ENCODE results near the gene TMC8. TPM values are rescaled to one million over a fixed set of nuclear protein-coding genes. Genes with fewer than 3 reads are reported as not detected.

Gene TMC8
- total and polyA plus RNA-seq, 2 donors (not counting 1 experiment from before 2014, with no cell fraction given) = 0.02 TPM; not detected in 1

DNA sequence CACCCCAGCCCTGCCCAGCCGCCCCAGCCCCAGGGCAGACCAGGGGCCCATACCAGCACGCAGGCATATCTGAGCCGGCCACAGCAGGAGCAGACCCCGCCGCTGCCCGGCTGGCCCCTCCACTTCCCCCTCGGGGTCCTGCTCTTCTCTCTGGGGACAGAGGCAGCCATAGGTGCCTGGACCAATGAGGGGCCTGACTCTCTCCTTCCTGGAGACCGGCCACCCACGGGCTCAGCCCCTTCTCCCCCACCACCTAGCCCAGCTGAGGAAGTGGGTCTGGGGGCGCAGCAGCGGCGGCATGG is 5.8 kb upstream of the TMC8 start:
- Histone ChIP-seq H2AFZ (ENCODE audit: low read length) (no peak overlapping the region), H3K79me2 (ENCODE audit: control insufficient read depth, insufficient read depth, low read length) (no peaks in the 10 kb centered on the region), H3K27me3 (ENCODE audit: control insufficient read depth, insufficient read depth, low read length) (peaks cover 18% of the 10 kb centered on the region), H3K4me2 (ENCODE audit: extremely low read depth, insufficient read depth, low read length) (no peak overlapping the region), H4K20me1 (ENCODE audit: control insufficient read depth, extremely low read depth, insufficient read depth, low read length) (no peaks in the 10 kb centered on the region), H3K9me3 (ENCODE audit: control insufficient read depth, insufficient read depth, low read depth, low read length) (no peaks in the 10 kb centered on the region), H3K27ac (ENCODE audit: insufficient read depth, low read length) (no peak overlapping the region), H3K36me3 (ENCODE audit: control insufficient read depth, insufficient read depth, low read length) (no peaks in the 10 kb centered on the region), H3K9ac (ENCODE audit: insufficient read depth, low read length) (no peak overlapping the region), H3K4me3 (replicated peaks in 1 of 4; ENCODE audit: control extremely low read depth in 1 of 4, insufficient read depth in 1 of 4, low read depth in 3 of 4, low read length in 4 of 4) (no peak overlapping the region), H3K4me1 (ENCODE audit: control insufficient read depth, extremely low read depth, insufficient read depth, low read length) (peaks cover 2% of the 10 kb centered on the region)
- TF ChIP-seq, protein P1, sequence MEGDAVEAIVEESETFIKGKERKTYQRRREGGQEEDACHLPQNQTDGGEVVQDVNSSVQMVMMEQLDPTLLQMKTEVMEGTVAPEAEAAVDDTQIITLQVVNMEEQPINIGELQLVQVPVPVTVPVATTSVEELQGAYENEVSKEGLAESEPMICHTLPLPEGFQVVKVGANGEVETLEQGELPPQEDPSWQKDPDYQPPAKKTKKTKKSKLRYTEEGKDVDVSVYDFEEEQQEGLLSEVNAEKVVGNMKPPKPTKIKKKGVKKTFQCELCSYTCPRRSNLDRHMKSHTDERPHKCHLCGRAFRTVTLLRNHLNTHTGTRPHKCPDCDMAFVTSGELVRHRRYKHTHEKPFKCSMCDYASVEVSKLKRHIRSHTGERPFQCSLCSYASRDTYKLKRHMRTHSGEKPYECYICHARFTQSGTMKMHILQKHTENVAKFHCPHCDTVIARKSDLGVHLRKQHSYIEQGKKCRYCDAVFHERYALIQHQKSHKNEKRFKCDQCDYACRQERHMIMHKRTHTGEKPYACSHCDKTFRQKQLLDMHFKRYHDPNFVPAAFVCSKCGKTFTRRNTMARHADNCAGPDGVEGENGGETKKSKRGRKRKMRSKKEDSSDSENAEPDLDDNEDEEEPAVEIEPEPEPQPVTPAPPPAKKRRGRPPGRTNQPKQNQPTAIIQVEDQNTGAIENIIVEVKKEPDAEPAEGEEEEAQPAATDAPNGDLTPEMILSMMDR (conservative IDR thresholded peaks at IDR 0.05 in 1 of 2, IDR thresholded peaks at IDR 0.05 in 1 of 2; ENCODE audit: low read depth in 1 of 2, low read length in 2 of 2) = no peak
- no peak for TF ChIP-seq EZH2 (IDR thresholded peaks at IDR 0.05; ENCODE audit: low read length, missing control alignments)
- no peak for DNase-seq (ENCODE audit: low read depth in 2 of 2)

DNA sequence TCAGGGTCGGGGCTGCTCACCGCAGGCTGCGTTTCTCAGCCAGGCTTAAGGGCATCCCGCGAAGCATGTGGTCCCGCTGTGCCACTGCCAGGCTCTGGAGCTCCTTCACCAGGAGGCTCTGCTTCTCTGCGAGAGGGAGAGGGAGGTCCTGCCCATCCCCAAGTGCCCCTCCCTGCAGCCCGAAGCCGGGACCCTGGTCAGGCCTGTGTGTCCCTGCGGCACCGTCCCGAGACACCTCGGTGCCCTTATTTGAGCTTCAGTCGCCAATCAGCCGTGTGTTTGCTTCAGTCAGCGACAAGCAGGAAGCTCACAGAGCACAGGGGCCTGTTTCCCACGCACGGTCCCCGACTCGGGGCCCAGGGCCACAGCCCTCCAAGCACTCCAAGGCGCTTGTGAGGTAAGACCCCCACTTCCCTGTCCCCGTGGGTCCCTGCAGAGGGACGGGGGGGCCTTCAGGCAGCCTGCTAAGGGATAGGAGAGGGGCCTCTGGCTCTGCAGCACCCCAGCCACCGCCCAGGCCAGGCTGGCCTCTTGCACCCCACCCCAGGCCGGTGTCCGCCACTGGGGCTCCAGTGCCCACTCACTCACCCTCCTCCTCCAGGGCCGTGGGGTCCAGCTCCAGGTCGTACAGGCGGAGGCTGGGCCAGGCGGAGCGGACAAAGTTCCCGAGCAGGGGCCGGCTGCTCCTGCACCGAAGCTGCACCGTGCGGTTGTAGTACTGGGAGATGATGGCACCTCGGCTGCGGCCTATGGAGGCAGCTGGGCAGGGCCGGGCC is 5.2 kb upstream of the TMC8 start:
- H3K9me3 ChIP-seq (ENCODE audit: control insufficient read depth, insufficient read depth, low read depth, low read length) = no peaks in the 10 kb centered on the region
- H3K4me1 ChIP-seq (ENCODE audit: control insufficient read depth, extremely low read depth, insufficient read depth, low read length) = peaks cover 2% of the 10 kb centered on the region
- no peak overlapping the region for H3K4me2 ChIP-seq (ENCODE audit: extremely low read depth, insufficient read depth, low read length)
- peaks cover 18% of the 10 kb centered on the region for H3K27me3 ChIP-seq (ENCODE audit: control insufficient read depth, insufficient read depth, low read length)
- TF ChIP-seq, protein P1 (conservative IDR thresholded peaks at IDR 0.05 in 1 of 2, IDR thresholded peaks at IDR 0.05 in 1 of 2; ENCODE audit: low read depth in 1 of 2, low read length in 2 of 2) = no peak
- no peak for TF ChIP-seq EZH2 (IDR thresholded peaks at IDR 0.05; ENCODE audit: low read length, missing control alignments)
- H3K79me2 ChIP-seq (ENCODE audit: control insufficient read depth, insufficient read depth, low read length) = no peaks in the 10 kb centered on the region
- no peak overlapping the region for H3K27ac ChIP-seq (ENCODE audit: insufficient read depth, low read length)
- H3K9ac ChIP-seq (ENCODE audit: insufficient read depth, low read length) = no peak overlapping the region
- H4K20me1 ChIP-seq (ENCODE audit: control insufficient read depth, extremely low read depth, insufficient read depth, low read length) = no peaks in the 10 kb centered on the region
- no peak overlapping the region for H3K4me3 ChIP-seq (replicated peaks in 1 of 4; ENCODE audit: control extremely low read depth in 1 of 4, insufficient read depth in 1 of 4, low read depth in 3 of 4, low read length in 4 of 4)
- no peak overlapping the region for H2AFZ ChIP-seq (ENCODE audit: low read length)
- H3K36me3 ChIP-seq (ENCODE audit: control insufficient read depth, insufficient read depth, low read length) = no peaks in the 10 kb centered on the region
- no peak for DNase-seq (ENCODE audit: low read depth in 2 of 2)

DNA sequence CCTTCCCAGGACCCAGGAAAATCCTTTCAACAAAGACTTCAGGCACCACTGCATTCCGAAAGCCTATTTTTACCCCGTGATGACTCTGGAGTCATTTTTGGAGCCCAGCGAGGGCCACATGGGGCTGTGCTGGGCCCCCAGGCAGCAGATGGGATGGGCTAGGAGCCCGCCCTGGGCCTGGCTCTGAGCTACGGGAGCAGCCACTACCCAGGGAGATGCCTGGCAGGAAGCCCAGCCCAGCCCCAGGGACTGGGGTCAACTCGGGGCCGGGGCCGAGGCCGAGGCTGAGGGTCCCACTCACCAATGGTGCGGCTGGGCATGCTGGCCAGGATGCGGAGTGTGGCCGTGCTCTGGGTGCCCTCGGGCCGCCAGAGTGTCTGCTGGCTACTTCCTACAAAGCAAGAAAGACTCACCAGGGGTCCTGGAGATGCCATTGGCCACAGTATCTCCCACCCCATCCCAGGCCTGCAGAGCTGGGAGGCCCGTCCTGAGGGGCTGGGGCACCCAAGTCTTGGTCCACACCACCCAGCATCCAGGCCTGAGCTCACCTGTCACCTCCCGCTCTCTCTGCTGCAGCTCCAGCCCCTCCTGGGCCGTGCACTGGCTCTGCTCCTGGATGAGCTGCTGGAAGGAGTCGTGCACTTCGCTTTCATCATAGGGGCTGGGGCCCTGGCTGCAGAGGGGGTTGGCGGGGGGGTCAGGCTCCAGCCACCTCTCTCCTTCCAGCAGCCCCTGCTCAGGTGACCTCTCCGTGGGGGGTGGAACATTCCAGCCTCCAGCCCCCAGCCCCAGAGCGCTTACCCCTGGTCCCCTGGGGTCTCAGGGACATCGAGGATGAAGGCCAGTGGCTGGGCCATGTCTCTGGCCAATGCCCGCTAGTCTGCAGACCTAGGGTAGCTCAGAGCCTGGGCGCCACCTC is 4.3 kb upstream of the TMC8 start:
- no peaks in the 10 kb centered on the region for H3K79me2 ChIP-seq (ENCODE audit: control insufficient read depth, insufficient read depth, low read length)
- peaks cover 26% of the 10 kb centered on the region for H3K27me3 ChIP-seq (ENCODE audit: control insufficient read depth, insufficient read depth, low read length)
- H3K9me3 ChIP-seq (ENCODE audit: control insufficient read depth, insufficient read depth, low read depth, low read length) = no peaks in the 10 kb centered on the region
- H4K20me1 ChIP-seq (ENCODE audit: control insufficient read depth, extremely low read depth, insufficient read depth, low read length) = no peaks in the 10 kb centered on the region
- H3K4me1 ChIP-seq (ENCODE audit: control insufficient read depth, extremely low read depth, insufficient read depth, low read length) = peaks cover 2% of the 10 kb centered on the region
- TF ChIP-seq, protein P1 (conservative IDR thresholded peaks at IDR 0.05 in 1 of 2, IDR thresholded peaks at IDR 0.05 in 1 of 2; ENCODE audit: low read depth in 1 of 2, low read length in 2 of 2) = no peak
- no peak for TF ChIP-seq EZH2 (IDR thresholded peaks at IDR 0.05; ENCODE audit: low read length, missing control alignments)
- no peak overlapping the region for H3K9ac ChIP-seq (ENCODE audit: insufficient read depth, low read length)
- no peak overlapping the region for H3K4me3 ChIP-seq (replicated peaks in 1 of 4; ENCODE audit: control extremely low read depth in 1 of 4, insufficient read depth in 1 of 4, low read depth in 3 of 4, low read length in 4 of 4)
- no peak for DNase-seq (ENCODE audit: low read depth in 2 of 2)
- H3K36me3 ChIP-seq (ENCODE audit: control insufficient read depth, insufficient read depth, low read length) = no peaks in the 10 kb centered on the region
- H3K4me2 ChIP-seq (ENCODE audit: extremely low read depth, insufficient read depth, low read length) = no peak overlapping the region
- H3K27ac ChIP-seq (ENCODE audit: insufficient read depth, low read length) = no peak overlapping the region
- no peak overlapping the region for H2AFZ ChIP-seq (ENCODE audit: low read length)

Measured in fibroblast of lung (primary cell).